GM20431 (cell line): ENCODE data around the gene LGR4.

ENCODE experiments used
- in situ Hi-C: fragments of 300-500 bp; cut with MseI, MboI; formaldehyde crosslinking; loops from one replicate; pipeline ENCODE4 v1.15.0; 2020; ENCODE audit warnings: low sequenced_read_pairs; ENCODE audit not compliant: unreplicated experiment

LGR4 gene

GRCh38 chr11:27317751-27318150 lies 154.8 kb downstream of the LGR4 start:
- in situ Hi-C loops, result no loop called here
